ENCODE data around the gene ALDH9A1.

The ALDH9A1 gene

DNA sequence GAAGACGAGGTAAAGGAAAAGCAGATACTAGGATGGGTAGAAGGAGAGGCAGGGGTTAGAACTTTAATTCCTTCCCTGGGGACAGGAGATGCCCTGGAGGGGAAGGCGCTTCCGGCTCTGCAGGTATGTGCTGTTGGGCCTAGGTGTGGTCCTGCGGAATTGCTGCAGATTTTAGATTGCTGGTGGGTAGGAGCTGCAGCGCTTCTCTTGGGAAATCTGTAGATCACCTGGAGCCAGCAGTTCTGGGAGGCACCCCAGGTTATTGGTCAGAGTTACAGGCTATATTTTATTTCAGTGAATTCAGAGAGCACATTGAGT is 66.3 kb downstream of the ALDH9A1 start:
- Histone ChIP-seq H3K36me3 (ENCODE audit: control insufficient read depth, insufficient read depth, low read length) (no peaks in the 10 kb centered on the region), H3K4me1 (ENCODE audit: control insufficient read depth, insufficient read depth, low read length) (peaks cover 24% of the 10 kb centered on the region), H3K9me3 (ENCODE audit: control insufficient read depth, insufficient read depth, low read depth, low read length) (no peaks in the 10 kb centered on the region), H3K9ac (ENCODE audit: low read length) (peak overlapping the region; percentile 73), H3K27ac (ENCODE audit: low read depth, low read length) (no peak overlapping the region), H3K4me3 (ENCODE audit: low read depth, low read length) (peak overlapping the region; percentile 74), H3K27me3 (ENCODE audit: control insufficient read depth, insufficient read depth, low read length) (no peaks in the 10 kb centered on the region)

GRCh38 chr1:165631342-165632151 is 66.8 kb downstream of the ALDH9A1 start:
- Histone ChIP-seq H3K36me3 (ENCODE audit: control insufficient read depth, insufficient read depth, low read length) (no peaks in the 10 kb centered on the region), H3K27me3 (ENCODE audit: control insufficient read depth, insufficient read depth, low read length) (no peaks in the 10 kb centered on the region), H3K9ac (ENCODE audit: low read length) (peak overlapping the region; percentile 73), H3K9me3 (ENCODE audit: control insufficient read depth, insufficient read depth, low read depth, low read length) (no peaks in the 10 kb centered on the region), H3K4me3 (ENCODE audit: low read depth, low read length) (peak overlapping the region; percentile 74), H3K27ac (ENCODE audit: low read depth, low read length) (peak overlapping the region; percentile 58; the same call in 1 of the 2 replicates), H3K4me1 (ENCODE audit: control insufficient read depth, insufficient read depth, low read length) (peaks cover 23% of the 10 kb centered on the region)

GRCh38 chr1:165630629-165631341 is 67.6 kb downstream of the ALDH9A1 start, which contains the start of gene MGST3:
MGST3 (plus strand) TSS chr1:165631234; CDS start chr1:165649848, 18,614 bp downstream.
- peak within 1 kb of the TSS; percentile 74 for H3K4me3 ChIP-seq (ENCODE audit: low read depth, low read length)
- peak within 1 kb of the TSS; percentile 58 for H3K27ac ChIP-seq (ENCODE audit: low read depth, low read length)
- no peaks in the 10 kb centered on the region for H3K27me3 ChIP-seq (ENCODE audit: control insufficient read depth, insufficient read depth, low read length)
- H3K36me3 ChIP-seq (ENCODE audit: control insufficient read depth, insufficient read depth, low read length): no peaks in the 10 kb centered on the region
- H3K9me3 ChIP-seq (ENCODE audit: control insufficient read depth, insufficient read depth, low read depth, low read length): no peaks in the 10 kb centered on the region
- H3K4me1 ChIP-seq (ENCODE audit: control insufficient read depth, insufficient read depth, low read length): peaks cover 23% of the 10 kb centered on the region
- peak within 1 kb of the TSS; percentile 73 for H3K9ac ChIP-seq (ENCODE audit: low read length)

DNA sequence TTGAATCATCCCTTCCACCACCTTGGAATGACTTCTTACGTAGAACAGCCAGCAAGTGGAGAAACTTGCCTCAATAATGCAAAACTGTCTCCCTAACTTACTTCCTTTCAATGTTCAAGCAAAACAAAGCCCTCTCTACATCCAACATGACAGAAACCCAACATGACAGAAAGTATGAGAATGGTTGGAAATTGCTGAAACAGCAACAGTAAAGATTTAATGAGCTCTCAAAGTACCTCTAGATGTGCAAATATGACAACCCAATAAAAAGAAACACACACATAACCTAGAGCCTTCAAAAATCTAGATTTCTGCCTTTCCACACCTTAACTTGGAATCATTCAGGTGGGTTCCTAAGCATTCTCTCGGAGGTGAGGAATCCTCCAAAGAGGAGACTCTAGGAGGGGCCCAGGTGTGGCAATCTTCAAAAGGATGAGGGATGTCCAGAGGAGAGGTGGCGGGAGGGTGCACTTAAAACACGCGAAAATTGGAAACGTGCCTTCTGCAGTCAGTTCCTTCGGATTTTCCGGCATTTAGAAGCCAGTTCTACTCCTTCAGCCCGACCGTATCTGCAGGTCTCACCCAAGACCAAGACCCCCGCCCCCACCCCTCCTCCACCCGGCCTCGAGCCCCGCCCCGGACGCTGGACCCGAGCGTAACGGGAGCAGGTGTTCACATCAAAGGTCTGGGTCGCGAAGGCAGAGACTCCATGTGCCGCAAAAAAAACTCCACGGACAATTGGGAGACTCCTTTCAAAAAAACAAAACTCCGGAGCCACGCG is 68.3 kb downstream of the ALDH9A1 start:
- no peaks in the 10 kb centered on the region for H3K9me3 ChIP-seq (ENCODE audit: control insufficient read depth, insufficient read depth, low read depth, low read length)
- H3K27ac ChIP-seq (ENCODE audit: low read depth, low read length): peak overlapping the region; percentile 58
- H3K9ac ChIP-seq (ENCODE audit: low read length): peak overlapping the region; percentile 68
- peak overlapping the region; percentile 74 for H3K4me3 ChIP-seq (ENCODE audit: low read depth, low read length)
- H3K36me3 ChIP-seq (ENCODE audit: control insufficient read depth, insufficient read depth, low read length): no peaks in the 10 kb centered on the region
- H3K27me3 ChIP-seq (ENCODE audit: control insufficient read depth, insufficient read depth, low read length): no peaks in the 10 kb centered on the region
- H3K4me1 ChIP-seq (ENCODE audit: control insufficient read depth, insufficient read depth, low read length): peaks cover 17% of the 10 kb centered on the region

DNA sequence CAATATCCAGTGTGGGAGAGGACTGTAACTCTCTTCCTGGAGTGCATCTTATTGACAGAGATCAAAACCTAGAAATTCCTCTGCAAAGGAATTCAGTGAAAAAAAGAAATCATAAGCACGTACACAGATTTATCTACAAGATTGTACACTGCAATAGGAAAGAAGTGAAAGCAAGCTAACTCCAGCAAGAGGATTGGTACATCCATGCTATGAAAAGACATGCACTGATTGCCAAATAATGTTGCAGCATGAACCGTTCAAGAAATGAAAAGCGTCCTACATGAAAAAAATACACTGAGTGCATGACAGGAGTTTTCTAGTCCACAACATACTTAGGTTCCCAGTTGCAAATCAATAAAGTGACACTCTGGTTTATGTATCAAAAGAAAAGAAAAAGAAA is 69.2 kb downstream of the ALDH9A1 start:
- Histone ChIP-seq H3K27ac (ENCODE audit: low read depth, low read length) (no peak overlapping the region), H3K9me3 (ENCODE audit: control insufficient read depth, insufficient read depth, low read depth, low read length) (no peaks in the 10 kb centered on the region), H3K27me3 (ENCODE audit: control insufficient read depth, insufficient read depth, low read length) (no peaks in the 10 kb centered on the region), H3K9ac (ENCODE audit: low read length) (no peak overlapping the region), H3K4me3 (ENCODE audit: low read depth, low read length) (no peak overlapping the region), H3K36me3 (ENCODE audit: control insufficient read depth, insufficient read depth, low read length) (no peaks in the 10 kb centered on the region), H3K4me1 (ENCODE audit: control insufficient read depth, insufficient read depth, low read length) (peaks cover 14% of the 10 kb centered on the region)

DNA sequence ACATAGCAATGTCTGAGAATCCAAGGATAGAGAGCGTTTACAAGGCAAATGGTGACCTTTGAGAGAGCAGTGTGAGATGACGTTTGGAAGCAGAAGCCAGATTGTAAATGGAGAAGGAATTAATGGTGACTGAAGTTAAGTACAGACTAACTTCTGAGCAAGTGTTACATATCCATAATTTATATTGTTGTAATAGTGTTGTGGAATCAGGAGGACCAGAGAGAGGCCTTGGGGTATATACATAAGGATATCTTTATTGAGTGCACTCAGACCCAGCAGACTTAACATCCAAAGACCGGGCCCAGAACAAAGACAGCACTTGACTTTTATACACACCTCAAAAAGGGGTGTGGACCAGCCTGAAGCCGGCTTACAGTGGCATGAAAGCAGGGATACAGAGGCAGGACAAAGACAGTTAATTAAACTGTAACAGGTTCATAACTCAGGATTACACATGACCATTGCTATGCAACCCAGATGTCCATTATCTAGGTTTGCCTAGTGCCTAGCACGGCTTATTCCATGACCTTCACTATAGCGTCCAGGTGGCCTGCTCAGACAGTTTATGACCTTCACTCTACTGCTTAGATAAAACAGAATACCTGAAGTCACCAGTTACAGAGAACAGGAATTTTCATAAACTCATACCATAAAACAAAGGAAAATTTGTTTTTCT is 70.1 kb downstream of the ALDH9A1 start:
- Histone ChIP-seq H3K36me3 (ENCODE audit: control insufficient read depth, insufficient read depth, low read length) (no peaks in the 10 kb centered on the region), H3K9ac (ENCODE audit: low read length) (no peak overlapping the region), H3K9me3 (ENCODE audit: control insufficient read depth, insufficient read depth, low read depth, low read length) (no peaks in the 10 kb centered on the region), H3K27me3 (ENCODE audit: control insufficient read depth, insufficient read depth, low read length) (no peaks in the 10 kb centered on the region), H3K4me1 (ENCODE audit: control insufficient read depth, insufficient read depth, low read length) (peaks cover 14% of the 10 kb centered on the region), H3K4me3 (ENCODE audit: low read depth, low read length) (no peak overlapping the region), H3K27ac (ENCODE audit: low read depth, low read length) (no peak overlapping the region)

DNA sequence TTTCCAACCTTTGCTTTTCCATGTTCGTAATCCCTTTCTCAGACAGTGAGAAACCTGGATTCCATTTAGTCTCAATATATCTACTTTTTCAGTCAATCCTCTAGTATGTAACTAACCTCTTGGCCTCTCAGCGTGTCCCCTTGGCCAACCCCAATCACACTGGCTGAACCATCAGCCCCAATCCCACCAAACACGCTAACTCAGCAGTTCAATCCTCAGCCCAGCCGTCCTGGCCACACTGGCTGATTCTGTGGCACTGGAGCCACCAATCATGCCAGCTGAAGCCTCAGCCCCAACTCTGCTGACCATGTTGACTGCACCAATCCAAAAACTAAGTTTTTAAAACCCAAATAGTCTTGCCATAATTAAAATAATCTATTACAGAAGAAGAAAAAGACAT is 73.9 kb downstream of the ALDH9A1 start:
- Histone ChIP-seq H3K36me3 (ENCODE audit: control insufficient read depth, insufficient read depth, low read length) (no peaks in the 10 kb centered on the region), H3K4me1 (ENCODE audit: control insufficient read depth, insufficient read depth, low read length) (no peaks in the 10 kb centered on the region), H3K27ac (ENCODE audit: low read depth, low read length) (no peak overlapping the region), H3K9ac (ENCODE audit: low read length) (no peak overlapping the region), H3K4me3 (ENCODE audit: low read depth, low read length) (no peak overlapping the region), H3K27me3 (ENCODE audit: control insufficient read depth, insufficient read depth, low read length) (no peaks in the 10 kb centered on the region), H3K9me3 (ENCODE audit: control insufficient read depth, insufficient read depth, low read depth, low read length) (no peaks in the 10 kb centered on the region)

DNA sequence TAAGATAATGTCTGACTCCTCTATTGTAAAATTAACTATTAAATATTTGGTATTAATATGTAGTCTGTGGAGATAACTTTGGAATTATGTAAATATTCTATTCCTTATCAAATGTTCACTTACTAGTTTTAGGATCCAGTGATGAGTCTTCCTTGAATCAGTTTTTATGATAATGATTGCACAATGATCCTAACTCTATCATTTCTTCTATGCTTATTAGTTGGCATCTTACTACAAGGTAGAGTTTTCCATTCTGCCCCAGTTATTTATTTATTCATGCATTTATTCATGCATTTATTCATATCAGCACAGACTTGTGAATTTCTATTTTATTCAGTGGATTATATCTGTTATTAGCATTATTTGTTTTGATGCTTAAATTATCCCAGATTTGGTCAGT is 74.7 kb downstream of the ALDH9A1 start:
- H3K27me3 ChIP-seq (ENCODE audit: control insufficient read depth, insufficient read depth, low read length): no peaks in the 10 kb centered on the region
- no peaks in the 10 kb centered on the region for H3K9me3 ChIP-seq (ENCODE audit: control insufficient read depth, insufficient read depth, low read depth, low read length)
- no peaks in the 10 kb centered on the region for H3K36me3 ChIP-seq (ENCODE audit: control insufficient read depth, insufficient read depth, low read length)
- no peaks in the 10 kb centered on the region for H3K4me1 ChIP-seq (ENCODE audit: control insufficient read depth, insufficient read depth, low read length)
- no peak overlapping the region for H3K27ac ChIP-seq (ENCODE audit: low read depth, low read length)
- no peak overlapping the region for H3K4me3 ChIP-seq (ENCODE audit: low read depth, low read length)
- H3K9ac ChIP-seq (ENCODE audit: low read length): no peak overlapping the region

- no peaks in the 10 kb centered on the region for H3K36me3 ChIP-seq (ENCODE audit: control insufficient read depth, insufficient read depth, low read length)
- no peak overlapping the region for H3K27ac ChIP-seq (ENCODE audit: low read depth, low read length)
- H3K9me3 ChIP-seq (ENCODE audit: control insufficient read depth, insufficient read depth, low read depth, low read length): no peaks in the 10 kb centered on the region
- peaks cover 8% of the 10 kb centered on the region; the same call in 1 of the 2 replicates for H3K4me1 ChIP-seq (ENCODE audit: control insufficient read depth, insufficient read depth, low read length)
- no peak overlapping the region for H3K4me3 ChIP-seq (ENCODE audit: low read depth, low read length)
- H3K27me3 ChIP-seq (ENCODE audit: control insufficient read depth, insufficient read depth, low read length): no peaks in the 10 kb centered on the region
- H3K9ac ChIP-seq (ENCODE audit: low read length): no peak overlapping the region
Measured at GRCh38 chr1:165619647-165620151, 78.7 kb downstream of the ALDH9A1 start.

DNA sequence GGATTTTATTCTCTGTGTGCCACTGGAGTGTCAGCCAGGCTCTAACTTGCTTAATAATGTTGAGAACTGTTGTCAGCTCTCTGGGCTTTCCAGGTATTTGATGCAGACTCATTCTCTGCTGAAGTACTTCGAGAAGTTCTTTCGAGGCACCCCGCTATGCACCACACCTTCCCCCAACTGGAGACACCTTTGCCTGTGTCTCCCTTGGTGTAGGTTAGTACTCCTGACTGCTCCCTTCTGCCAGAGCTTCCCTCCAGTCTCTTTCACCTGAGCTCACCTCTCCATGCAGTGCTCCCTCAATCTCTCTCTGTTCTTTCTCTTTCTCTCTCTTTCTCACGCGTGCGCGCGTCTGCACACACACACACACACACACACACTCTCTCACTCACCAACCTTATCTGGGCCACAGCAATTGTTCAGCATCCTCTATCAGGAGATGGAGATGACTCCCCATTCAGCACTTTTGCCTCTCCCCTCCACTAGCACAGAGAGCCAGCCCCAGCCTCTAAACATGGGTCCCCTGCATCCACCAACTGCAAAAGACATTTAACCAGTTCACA is 81.3 kb downstream of the ALDH9A1 start:
- Histone ChIP-seq H3K9me3 (ENCODE audit: control insufficient read depth, insufficient read depth, low read depth, low read length) (no peaks in the 10 kb centered on the region), H3K27ac (ENCODE audit: low read depth, low read length) (no peak overlapping the region), H3K4me1 (ENCODE audit: control insufficient read depth, insufficient read depth, low read length) (peaks cover 8% of the 10 kb centered on the region; the same call in 1 of the 2 replicates), H3K4me3 (ENCODE audit: low read depth, low read length) (no peak overlapping the region), H3K9ac (ENCODE audit: low read length) (no peak overlapping the region), H3K27me3 (ENCODE audit: control insufficient read depth, insufficient read depth, low read length) (no peaks in the 10 kb centered on the region), H3K36me3 (ENCODE audit: control insufficient read depth, insufficient read depth, low read length) (no peaks in the 10 kb centered on the region)
